Measurements from ENCODE around the gene SPATA31E1. TPM values are rescaled to one million over a fixed set of nuclear protein-coding genes. Genes with fewer than 3 reads are reported as not detected.

Gene SPATA31E1
- total RNA-seq, 1 donor from 2014 or later, result not detected

Other genes with a start within 250 kb of the SPATA31E1 start
- gene CTSL, start 156.8 kb upstream of the SPATA31E1 start, total RNA-seq, result 85.2 and 117 TPM in 2 replicates
- gene SPATA31C1, start 35.1 kb downstream of the SPATA31E1 start, total RNA-seq, result not detected in 2 replicates
- gene CDK20, start 91.7 kb downstream of the SPATA31E1 start, total RNA-seq, result 9.9 and 11.2 TPM in 2 replicates

Measured in kidney epithelial cell (primary cell).